GM21619 (cell line): ENCODE data around the gene ACBD4.
"Not testable (repeated sequence)": the region's sequence is repeated elsewhere in the genome, so short reads cannot be mapped to it uniquely, and the experiment has no call there.

Experiments used
- ATAC-seq: cut with Tn5 transposase; IDR thresholded peaks from one replicate; pipeline ENCODE4 v1.9.1; 2021; ENCODE audit not compliant: unreplicated experiment

Gene ACBD4

DNA sequence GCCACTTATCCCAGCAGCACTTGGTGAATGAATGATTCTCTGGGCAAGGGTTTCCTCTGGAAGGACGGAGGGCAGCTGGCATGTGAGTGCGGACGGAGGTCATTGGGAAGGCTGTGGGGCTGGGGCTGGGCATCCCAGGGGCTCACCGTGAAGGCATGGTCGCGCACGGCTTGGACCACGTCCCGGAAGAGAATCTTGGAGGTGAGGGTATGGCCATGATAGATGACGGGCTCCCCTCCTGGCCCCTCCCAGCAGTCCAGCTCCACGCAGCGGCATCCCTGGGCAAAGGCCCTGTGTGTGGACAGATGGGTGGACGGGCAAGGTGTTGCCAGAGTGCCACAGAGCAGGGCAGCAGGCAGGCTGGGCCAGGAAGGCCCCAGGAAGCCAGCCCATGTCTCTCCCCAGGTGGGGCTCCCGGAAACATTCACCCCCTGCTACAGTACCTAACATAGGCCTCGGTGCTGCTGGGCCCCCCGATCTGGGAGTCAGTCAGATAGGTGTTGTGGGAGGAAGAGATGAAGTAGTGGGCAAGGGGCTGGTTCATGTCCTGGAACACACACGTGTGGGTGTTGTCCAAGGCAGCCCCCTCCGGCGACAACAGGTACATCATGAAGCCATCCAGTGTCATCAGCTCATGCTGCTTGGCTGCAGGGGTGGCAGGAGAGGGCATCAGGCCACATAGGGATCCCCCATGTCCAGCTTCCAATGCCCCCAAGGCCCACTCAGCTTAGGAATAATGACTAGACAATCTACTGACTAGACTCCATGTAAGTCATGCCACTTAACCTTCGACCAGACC is 17.4 kb upstream of the ACBD4 start:
- no peak for ATAC-seq

DNA sequence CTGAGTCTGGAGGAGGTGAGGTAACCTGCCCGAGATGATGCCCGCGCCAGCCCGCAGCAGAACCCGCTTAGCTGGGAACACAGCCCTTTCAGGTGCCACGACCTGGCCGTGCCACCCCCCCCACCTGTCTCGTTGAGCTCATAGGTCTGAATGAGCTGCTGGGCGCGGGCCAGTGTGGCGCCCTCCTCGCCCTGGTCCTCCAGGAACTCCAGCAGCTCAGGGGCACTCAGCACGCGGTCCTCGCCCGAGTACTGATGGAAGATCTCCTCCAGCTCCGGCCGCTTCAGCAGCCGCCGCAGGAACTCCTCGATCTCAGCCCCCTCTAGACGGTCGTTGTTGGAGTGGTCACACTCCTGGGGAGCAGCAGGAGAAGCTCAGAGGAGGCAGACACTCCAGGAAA is 16.8 kb upstream of the ACBD4 start:
- ATAC-seq = no peak

DNA sequence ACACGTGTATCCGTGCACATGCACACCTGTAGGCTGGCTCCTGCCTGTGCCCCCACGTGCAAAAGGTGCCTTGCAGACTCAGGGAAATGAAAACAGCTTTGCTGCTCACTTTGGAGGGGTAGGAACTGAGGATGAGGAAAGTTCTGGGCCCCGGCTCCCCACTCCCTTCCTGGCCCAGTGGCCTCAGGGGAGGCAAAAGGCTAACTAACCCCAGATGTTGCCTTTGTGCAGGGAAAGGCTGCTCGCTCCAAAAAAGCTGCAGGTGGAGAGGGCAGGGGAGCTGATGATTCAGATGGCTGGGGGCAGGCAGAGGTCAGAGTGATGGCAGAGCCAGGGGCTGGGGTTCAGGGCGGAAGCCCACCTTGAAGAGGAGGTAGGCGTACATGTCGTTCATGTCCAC is 15.5 kb upstream of the ACBD4 start:
- no peak for ATAC-seq

GRCh38 chr17:45120558-45120957 is 14.9 kb upstream of the ACBD4 start:
- ATAC-seq = no peak

GRCh38 chr17:45121055-45121454 is 14.4 kb upstream of the ACBD4 start:
- ATAC-seq = no peak

DNA sequence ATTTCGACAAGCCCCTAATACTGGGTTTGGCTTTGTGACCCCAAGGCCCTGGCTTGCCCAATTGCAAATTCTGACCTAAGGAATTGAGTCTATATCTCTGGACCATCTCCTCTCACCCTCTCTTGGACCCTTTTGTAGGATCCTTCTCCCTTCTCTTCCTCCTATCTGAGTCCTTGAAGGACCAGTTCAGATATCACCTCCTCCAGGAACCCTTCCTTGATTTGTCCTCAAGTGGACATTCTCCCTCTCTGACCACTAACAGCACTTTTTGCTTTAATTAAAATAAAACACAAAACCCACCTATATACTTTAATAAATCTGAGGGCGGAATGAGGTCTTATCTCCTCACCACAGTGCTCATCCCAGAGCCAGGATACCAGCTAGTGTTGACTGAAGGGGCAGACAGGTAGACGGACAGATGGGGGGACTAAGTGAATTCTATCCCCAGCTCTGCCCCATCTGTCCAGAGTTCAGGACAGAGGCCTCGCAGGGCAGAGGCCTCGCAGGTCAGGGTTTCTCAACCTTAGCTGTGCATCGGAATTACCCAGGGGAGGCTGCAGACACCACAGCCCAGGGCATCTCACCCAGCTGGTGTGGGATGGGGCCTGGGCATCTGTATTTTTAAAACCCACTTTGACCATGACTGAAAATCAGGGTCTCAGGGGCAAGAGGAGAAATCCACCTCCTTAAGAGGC is 12.3 kb upstream of the ACBD4 start:
- no peak for ATAC-seq

DNA sequence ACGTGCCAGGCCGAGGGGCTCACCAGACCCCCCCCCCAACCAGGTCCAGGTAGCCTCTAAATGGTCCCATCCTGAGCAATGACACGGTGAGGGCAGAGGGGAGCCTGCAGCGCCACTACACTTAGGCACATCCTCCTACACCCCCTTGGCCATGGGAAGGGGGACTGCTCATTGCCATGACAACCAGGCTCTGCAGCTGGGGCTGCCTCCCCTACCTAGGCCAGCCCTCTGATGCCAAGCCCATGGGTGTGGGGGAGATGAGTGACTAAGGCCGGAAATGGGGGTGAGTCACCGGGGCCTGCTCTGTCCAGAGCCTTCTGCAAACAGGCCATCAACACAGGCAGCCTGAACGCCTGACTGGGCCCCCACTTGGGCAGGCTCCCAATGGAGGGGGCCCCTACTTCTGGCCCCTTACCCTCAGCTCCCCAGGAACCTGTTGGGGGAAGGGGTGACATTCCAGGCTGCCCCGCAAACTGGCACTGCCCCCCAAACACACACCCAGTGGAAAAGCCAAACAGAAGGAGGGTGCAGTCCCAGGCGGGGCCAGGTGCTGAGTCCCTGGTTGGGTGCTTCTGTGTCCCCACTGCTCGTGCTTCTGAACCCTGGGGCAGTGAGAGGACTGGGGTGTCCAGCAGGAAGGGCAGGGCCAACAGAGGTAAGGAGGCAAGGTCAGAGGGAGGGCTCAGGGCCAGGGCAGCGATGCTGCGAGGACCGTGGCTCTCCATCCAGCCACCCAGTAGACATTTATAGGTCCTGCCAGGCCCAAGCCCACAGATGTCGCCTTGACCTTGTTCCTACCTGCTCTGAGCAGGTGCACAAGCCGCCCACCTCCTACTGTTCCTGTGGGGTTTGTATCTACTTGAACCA is 11.3 kb upstream of the ACBD4 start:
- no peak for ATAC-seq

- not testable (repeated sequence) for ATAC-seq
Observed at GRCh38 chr17:45124797-45125122, 10.7 kb upstream of the ACBD4 start.

- ATAC-seq = no peak
Observed at GRCh38 chr17:45125509-45125908, 10.0 kb upstream of the ACBD4 start.

GRCh38 chr17:45127207-45127547 is 8.3 kb upstream of the ACBD4 start:
- no peak for ATAC-seq

DNA sequence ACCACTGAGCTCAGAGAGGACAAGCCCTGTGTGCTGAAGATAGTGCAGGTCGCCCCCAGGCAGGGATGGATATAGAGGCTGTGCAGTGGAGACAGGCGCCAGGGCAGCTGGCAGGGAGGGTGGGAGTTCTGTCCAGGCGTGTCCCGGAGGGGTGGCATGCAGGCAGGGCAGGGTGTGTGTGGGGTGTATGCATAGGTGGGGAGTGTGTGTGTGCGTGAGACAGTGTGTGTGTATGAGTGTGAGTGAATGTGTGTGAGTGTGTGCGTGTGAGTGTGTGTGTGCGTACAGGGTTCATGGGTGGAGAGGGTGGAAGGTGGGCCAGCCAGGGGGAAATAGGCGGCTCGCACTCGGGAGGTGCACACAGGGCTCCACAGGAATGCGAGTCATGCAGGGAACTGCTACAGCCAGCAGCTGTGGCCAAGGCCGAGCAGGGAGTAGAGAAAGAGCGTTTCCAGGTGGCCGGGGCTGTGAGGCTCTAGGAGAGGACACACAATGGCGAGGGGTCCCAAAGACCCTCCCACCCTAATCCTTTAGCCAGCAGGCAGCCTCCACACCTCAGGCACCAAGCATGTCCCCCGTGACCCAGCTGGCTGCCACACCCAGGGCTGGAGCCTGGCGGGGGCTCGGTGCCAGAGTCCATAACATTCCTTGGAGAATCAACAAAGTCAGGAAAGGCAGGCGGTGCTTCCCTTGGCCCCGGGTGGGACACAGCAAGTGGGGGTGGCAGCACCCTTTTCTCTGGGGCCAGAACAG is 7.8 kb upstream of the ACBD4 start:
- ATAC-seq = no peak

DNA sequence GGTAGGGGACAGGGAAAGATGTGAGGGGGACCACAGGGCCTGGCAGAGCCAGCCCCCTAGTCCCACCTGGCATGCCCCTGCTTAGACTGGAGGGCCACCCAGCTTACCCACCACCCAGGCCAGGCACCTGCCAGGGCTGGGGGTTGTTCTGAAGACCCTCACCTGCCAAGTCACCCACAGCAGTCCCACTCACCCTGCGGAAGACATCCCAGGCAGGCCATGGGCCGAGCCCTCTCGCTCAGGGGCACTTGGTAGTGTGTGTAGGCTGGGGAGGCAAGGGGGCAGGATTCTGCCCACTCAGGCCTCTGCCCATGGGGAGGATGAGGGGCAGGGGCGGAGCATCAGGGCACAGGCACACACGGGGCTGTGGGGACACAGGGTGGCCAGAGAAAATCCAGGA is 7.2 kb upstream of the ACBD4 start:
- ATAC-seq = no peak

GRCh38 chr17:45128989-45129388 is 6.5 kb upstream of the ACBD4 start:
- no peak for ATAC-seq

- no peak for ATAC-seq
Observed at GRCh38 chr17:45129426-45129939, 6.0 kb upstream of the ACBD4 start.

DNA sequence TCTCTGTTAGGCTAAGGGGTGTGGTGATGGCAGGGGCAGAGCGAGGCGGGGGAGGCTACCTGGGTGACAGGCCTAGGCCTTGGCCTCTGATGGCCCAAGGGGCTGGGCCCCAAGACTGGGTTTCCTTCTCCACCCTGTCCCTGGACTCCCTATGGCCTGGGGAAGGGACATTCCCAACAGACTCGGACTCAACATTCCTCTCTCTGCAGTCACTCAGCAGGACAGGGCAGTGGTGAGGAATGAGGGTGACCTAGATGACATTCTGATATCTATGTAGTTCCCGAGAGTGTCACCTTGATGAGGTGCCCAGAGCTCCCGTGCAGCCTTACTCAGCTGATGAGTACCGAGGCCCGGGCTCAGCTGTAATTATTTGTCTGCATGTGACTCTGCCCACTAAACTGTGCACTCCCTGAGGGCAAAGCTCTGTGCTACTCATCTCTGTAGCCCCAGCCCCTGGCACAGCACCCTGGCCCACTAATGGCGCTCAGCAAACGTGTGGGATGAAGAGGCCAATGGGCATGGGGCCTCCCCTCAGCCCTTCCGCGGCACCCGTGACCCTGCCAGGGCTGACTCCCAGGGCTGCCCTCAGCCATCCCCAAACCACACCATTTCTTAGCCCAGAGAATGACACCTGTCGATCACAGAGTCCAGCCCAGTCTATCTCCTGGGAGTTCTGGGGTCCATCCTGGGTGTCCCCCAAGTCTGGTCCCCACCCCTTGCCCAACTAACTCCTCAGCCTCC is 5.4 kb upstream of the ACBD4 start:
- no peak for ATAC-seq

DNA sequence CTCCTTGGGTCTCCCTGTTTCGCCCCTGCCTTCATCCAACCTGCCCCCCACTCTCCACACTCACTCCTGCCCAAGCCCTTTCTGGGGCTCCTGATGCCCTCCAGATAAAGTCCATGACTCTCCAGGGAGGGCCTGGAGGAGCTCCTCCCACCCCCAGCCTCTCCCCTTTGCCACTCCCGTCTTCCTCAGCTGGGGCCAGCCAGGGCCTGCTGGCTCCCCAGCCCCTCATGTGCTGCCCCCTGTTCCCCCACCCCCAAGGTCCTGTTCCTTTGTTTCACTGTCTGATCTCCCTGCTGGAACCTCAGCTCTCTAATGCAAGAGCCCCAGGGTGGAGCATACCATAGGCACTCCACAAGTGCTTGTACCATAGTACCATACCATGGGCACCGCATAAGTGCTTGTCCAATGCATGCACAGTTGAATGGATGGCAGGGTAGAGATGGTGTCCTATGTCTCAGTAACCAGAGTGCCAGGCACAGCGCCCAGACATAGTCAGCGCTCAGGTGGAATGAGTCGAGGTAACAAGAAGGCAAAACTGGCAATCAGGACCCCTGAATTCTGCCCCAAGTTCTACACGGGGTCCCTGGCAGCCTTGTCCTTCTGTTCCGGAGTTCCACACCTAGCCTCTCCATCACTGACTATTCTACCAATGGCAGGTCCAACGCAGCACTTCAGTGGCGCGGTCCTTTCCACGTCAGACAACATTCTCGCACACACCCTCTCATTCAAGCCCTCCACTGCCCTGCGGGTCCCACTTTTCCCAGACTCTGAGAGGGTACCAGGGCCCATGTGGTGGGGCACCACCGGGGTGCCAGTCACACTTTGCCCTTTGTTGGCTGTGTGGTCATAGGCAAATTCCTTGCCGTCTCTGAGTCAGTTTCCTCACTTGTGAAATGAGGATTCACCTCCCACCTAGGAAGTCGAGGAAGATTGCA is 4.5 kb upstream of the ACBD4 start:
- no peak for ATAC-seq

- ATAC-seq = no peak
Observed at GRCh38 chr17:45131616-45132319, 3.7 kb upstream of the ACBD4 start.

- ATAC-seq = no peak
Observed at GRCh38 chr17:45132320-45132571, 3.2 kb upstream of the ACBD4 start, which contains the start of gene PLCD3. Gene PLCD3, minus strand, starts transcription at chr17:45132515. Its CDS starts 105 bp downstream, at chr17:45132410.
